HepG2 (cell line): ENCODE data around the gene ST6GALNAC3. TPM values are rescaled to one million over a fixed set of nuclear protein-coding genes. Genes with fewer than 3 reads are reported as not detected.

Experiments
- ATAC-seq: fragments of 200-7000 bp; cut with Tn5 transposase; 3 replicates; pipeline ENCODE4 v1.9.1; 2020; ENCODE audit warnings: mild to moderate bottlenecking, moderate library complexity
- BruUV-seq: library from RNA; stranded (reverse); fragments of 400-500 nt; replicated peaks from 2 replicates; lab custom pipeline; 2021; lab: Mats Ljungman, UMichigan
- CTCF ChIA-PET: fragments of 300-600 bp; formaldehyde crosslinking; extraction: SDS; loops from one replicate; lab custom pipeline; 2021; ENCODE audit warnings: low total read pairs, inconsistent platforms, low intra/inter-chr PET ratio; lab: Yijun Ruan, JAX
- POLR2A ChIA-PET: fragments of 350-600 bp; sonication (Branson Sonifier 250); formaldehyde crosslinking; loops from one replicate; lab custom pipeline; 2020; ENCODE audit warnings: antibody characterized with exemption, inconsistent platforms; lab: Yijun Ruan, JAX
- DNase-seq: peaks from one replicate; pipeline ENCODE4 v3.0.0-alpha.2; 2015; ENCODE audit warnings: low spot score
- FAIRE-seq: peaks from 3 replicates; lab custom pipeline; 2011; peaks lifted over from hg19 to GRCh38; lab: Jason Lieb, UNC
- H2AFZ ChIP-seq: one replicate; pipeline ENCODE4 v1.6.1; 2011; ENCODE audit warnings: low read length, inconsistent platforms
- H3K27ac ChIP-seq: fragments of 300-600 bp; 3 replicates; pipeline ENCODE4 v1.8.0; 2011; ENCODE audit warnings: mixed run types, mild to moderate bottlenecking, mixed read lengths, low read length, inconsistent platforms; ENCODE audit not compliant: insufficient read depth; ENCODE audit errors: extremely low read length
- H3K27me3 ChIP-seq, 2 experiments: fragments of 200-600 bp in 1 of 2; 2 replicates in 1 of 2; 3 replicates in 1 of 2; pipeline versions ENCODE4 v1.6.0 to v1.8.0; 2011; ENCODE audit warnings: low read length in 2 of 2, mild to moderate bottlenecking in 2 of 2, moderate library complexity in 2 of 2, inconsistent platforms in 1 of 2; ENCODE audit not compliant: insufficient read depth in 2 of 2, control insufficient read depth in 1 of 2
- H3K36me3 ChIP-seq, 2 experiments: fragments of 200-600 bp in 1 of 2; replicated peaks in 1 of 2; 2 replicates in 1 of 2; 3 replicates in 1 of 2; pipeline versions ENCODE4 v1.5.1 to v1.8.0; 2011; ENCODE audit warnings: low read length in 2 of 2, inconsistent platforms in 1 of 2; ENCODE audit not compliant: insufficient read depth in 2 of 2, control insufficient read depth in 1 of 2
- H3K4me1 ChIP-seq: 2 replicates; pipeline ENCODE4 v1.5.1; 2012; ENCODE audit warnings: low read length, inconsistent platforms; ENCODE audit not compliant: insufficient read depth
- H3K4me2 ChIP-seq: 2 replicates; pipeline ENCODE4 v1.6.0; 2011; ENCODE audit warnings: low read depth, low read length, inconsistent platforms
- H3K4me3 ChIP-seq, 3 experiments: fragments of 200-600 bp in 1 of 3; sonication (generic), shearing (Covaris generic) in 1 of 3; replicated peaks in 1 of 3; 2 replicates each; pipeline ENCODE4 v1.5.1; 2011 to 2016; ENCODE audit warnings: low read length in 3 of 3, inconsistent platforms in 2 of 3, low read depth in 2 of 3, mild to moderate bottlenecking in 2 of 3, control low read depth in 1 of 3, mixed read lengths in 1 of 3; ENCODE audit not compliant: insufficient read depth in 1 of 3
- H3K79me2 ChIP-seq: one replicate; pipeline ENCODE4 v1.6.1; 2011; ENCODE audit warnings: low read length, inconsistent platforms; ENCODE audit not compliant: insufficient read depth
- H3K9ac ChIP-seq: 2 replicates; pipeline ENCODE4 v1.6.0; 2011; ENCODE audit warnings: mild to moderate bottlenecking, low read depth, low read length, inconsistent platforms; ENCODE audit not compliant: insufficient read depth
- H3K9me3 ChIP-seq: 2 replicates; pipeline ENCODE4 v1.5.1; 2012; ENCODE audit warnings: mild to moderate bottlenecking, low read length
- H4K20me1 ChIP-seq: 2 replicates; pipeline ENCODE4 v1.6.0; 2011; ENCODE audit warnings: inconsistent platforms, mild to moderate bottlenecking, low read length, moderate library complexity; ENCODE audit not compliant: insufficient read depth
- ARID2 ChIP-seq: sonication (generic); formaldehyde crosslinking; IDR thresholded peaks from 2 replicates; pipeline ENCODE4 v1.8.1; 2022; ENCODE audit warnings: mild to moderate bottlenecking, missing genetic modification reagents, borderline replicate concordance
- CCDC6 ChIP-seq: sonication (generic); formaldehyde crosslinking; IDR thresholded peaks from 2 replicates; pipeline ENCODE4 v1.8.1; 2022; ENCODE audit warnings: mild to moderate bottlenecking, missing genetic modification reagents, moderate library complexity
- DMTF1 ChIP-seq: sonication (generic); formaldehyde crosslinking; IDR thresholded peaks from 2 replicates; pipeline ENCODE4 v1.4.0; 2020; ENCODE audit warnings: mild to moderate bottlenecking, missing genetic modification reagents
- GPN1 ChIP-seq: sonication (generic); formaldehyde crosslinking; IDR thresholded peaks from 2 replicates; pipeline ENCODE4 v1.5.1; 2020; ENCODE audit warnings: missing genetic modification reagents, borderline replicate concordance
- GRHL1 ChIP-seq: sonication (generic); formaldehyde crosslinking; conservative IDR thresholded peaks from 2 replicates; pipeline ENCODE4 v1.8.0; 2022; ENCODE audit warnings: missing genetic modification reagents
- MIER3 ChIP-seq: IDR thresholded peaks from 2 replicates; pipeline ENCODE4 v1.6.1; 2016; ENCODE audit warnings: missing compliant biosample characterization, borderline replicate concordance
- PITX1 ChIP-seq: sonication (generic); formaldehyde crosslinking; IDR thresholded peaks from 2 replicates; pipeline ENCODE4 v1.5.1; 2020; ENCODE audit warnings: mild to moderate bottlenecking, missing genetic modification reagents
- SMC3 ChIP-seq: IDR thresholded peaks from 2 replicates; pipeline ENCODE4 v1.6.1; 2011; ENCODE audit warnings: low read length, improper control_type of control experiment
- YY1 ChIP-seq: IDR thresholded peaks from 2 replicates; pipeline ENCODE4 v1.6.1; 2011; ENCODE audit warnings: low read length, low read depth, moderate library complexity, mild to moderate bottlenecking; ENCODE audit not compliant: insufficient read depth, insufficient replicate concordance
- ZNF225 ChIP-seq: sonication (generic); formaldehyde crosslinking; IDR thresholded peaks from 2 replicates; pipeline ENCODE4 v1.4.0; 2020; ENCODE audit warnings: mild to moderate bottlenecking, missing genetic modification reagents
- WGBS: methylation state at CpG from one replicate; pipeline ENCODE4 v1.1.6; 2017; ENCODE audit warnings: low lambda C conversion rate; 5-methylcytosine and 5-hydroxymethylcytosine counted together
- in situ Hi-C: cut with HindIII; loops from 2 replicates; pipeline ENCODE4 v1.10.0; 2017; ENCODE audit warnings: low pct_unique_long_range_greater_than_20kb; ENCODE audit not compliant: extremely low pct_ligation_motif_present
- intact Hi-C: fragments of 100-400 bp; cut with micrococcal nuclease; formaldehyde crosslinking; loops from one replicate; pipeline ENCODE4 v1.10.0; 2022; ENCODE audit not compliant: unreplicated experiment
- polyA plus RNA-seq, 8 experiments: library from polyadenylated mRNA; depleted of rRNA in 3 of 8; stranded (reverse) in 7 of 8; unstranded in 1 of 8; fragments of >200 nt; fragmentation: Illumina TruSeq in 4 of 8; extraction: Trizol in 4 of 8; gene quantifications; 2 replicates each; pipeline versions ENCODE4 v1.2.1 to v1.2.3, GENCODE V29; 2011 to 2016; ENCODE audit warnings: low read depth in 4 of 8, missing spikeins in 1 of 8, mixed read lengths in 1 of 8; ENCODE audit not compliant: insufficient read depth in 1 of 8
- total RNA-seq, 5 experiments: library from RNA; depleted of rRNA; stranded (reverse); fragments of >200 nt; fragmentation: Illumina TruSeq; extraction: Trizol; gene quantifications; 2 replicates each; pipeline ENCODE4 v1.2.3, GENCODE V29; 2016; ENCODE audit warnings: low read depth in 1 of 5
- TF ChIP-seq, protein P1 (sequence below): sonication (generic); formaldehyde crosslinking; IDR thresholded peaks from 2 replicates; pipeline ENCODE4 v1.4.0; 2020; ENCODE audit warnings: missing genetic modification reagents, borderline replicate concordance
- TF ChIP-seq, protein P2 (sequence below): sonication (generic); formaldehyde crosslinking; IDR thresholded peaks from 2 replicates; pipeline ENCODE4 v1.5.0; 2020; ENCODE audit warnings: missing genetic modification reagents
- TF ChIP-seq, protein P3 (sequence below): sonication (generic); formaldehyde crosslinking; IDR thresholded peaks from 2 replicates; pipeline ENCODE4 v1.5.0; 2020; ENCODE audit warnings: mild to moderate bottlenecking, missing genetic modification reagents, borderline replicate concordance

ST6GALNAC3 gene
- total and polyA plus RNA-seq, 2 of the 13 experiments (the other 11 are each of a cell fraction or from before 2014, with no cell fraction given): not detected

GRCh38 chr1:76209238-76209637, 134.7 kb downstream of the ST6GALNAC3 start (continued):
- TF ChIP-seq, protein P1, sequence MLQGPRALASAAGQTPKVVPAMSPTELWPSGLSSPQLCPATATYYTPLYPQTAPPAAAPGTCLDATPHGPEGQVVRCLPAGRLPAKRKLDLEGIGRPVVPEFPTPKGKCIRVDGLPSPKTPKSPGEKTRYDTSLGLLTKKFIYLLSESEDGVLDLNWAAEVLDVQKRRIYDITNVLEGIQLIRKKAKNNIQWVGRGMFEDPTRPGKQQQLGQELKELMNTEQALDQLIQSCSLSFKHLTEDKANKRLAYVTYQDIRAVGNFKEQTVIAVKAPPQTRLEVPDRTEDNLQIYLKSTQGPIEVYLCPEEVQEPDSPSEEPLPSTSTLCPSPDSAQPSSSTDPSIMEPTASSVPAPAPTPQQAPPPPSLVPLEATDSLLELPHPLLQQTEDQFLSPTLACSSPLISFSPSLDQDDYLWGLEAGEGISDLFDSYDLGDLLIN: no peak
- TF ChIP-seq ARID2 (CRISPR knock-in tag) (no peak), ZNF225 (no peak), DMTF1 (CRISPR knock-in tag) (no peak)

GRCh38 chr1:76209648-76210047, 135.1 kb downstream of the ST6GALNAC3 start:
- 3% methylated on average over 3 of the region's 3 CpGs for WGBS
- H3K9me3 ChIP-seq: no peaks in the 10 kb centered on the region
- no peak for TF ChIP-seq PITX1 (CRISPR knock-in tag)
- TF ChIP-seq SMC3: no peak
- TF ChIP-seq, protein P2, sequence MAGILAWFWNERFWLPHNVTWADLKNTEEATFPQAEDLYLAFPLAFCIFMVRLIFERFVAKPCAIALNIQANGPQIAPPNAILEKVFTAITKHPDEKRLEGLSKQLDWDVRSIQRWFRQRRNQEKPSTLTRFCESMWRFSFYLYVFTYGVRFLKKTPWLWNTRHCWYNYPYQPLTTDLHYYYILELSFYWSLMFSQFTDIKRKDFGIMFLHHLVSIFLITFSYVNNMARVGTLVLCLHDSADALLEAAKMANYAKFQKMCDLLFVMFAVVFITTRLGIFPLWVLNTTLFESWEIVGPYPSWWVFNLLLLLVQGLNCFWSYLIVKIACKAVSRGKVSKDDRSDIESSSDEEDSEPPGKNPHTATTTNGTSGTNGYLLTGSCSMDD (CRISPR knock-in tag): no peak
- no peak for TF ChIP-seq YY1
- no peak for TF ChIP-seq GRHL1
- no peak for TF ChIP-seq MIER3 (CRISPR knock-in tag)
- no peak for TF ChIP-seq GPN1 (CRISPR knock-in tag)
- TF ChIP-seq, protein P3, sequence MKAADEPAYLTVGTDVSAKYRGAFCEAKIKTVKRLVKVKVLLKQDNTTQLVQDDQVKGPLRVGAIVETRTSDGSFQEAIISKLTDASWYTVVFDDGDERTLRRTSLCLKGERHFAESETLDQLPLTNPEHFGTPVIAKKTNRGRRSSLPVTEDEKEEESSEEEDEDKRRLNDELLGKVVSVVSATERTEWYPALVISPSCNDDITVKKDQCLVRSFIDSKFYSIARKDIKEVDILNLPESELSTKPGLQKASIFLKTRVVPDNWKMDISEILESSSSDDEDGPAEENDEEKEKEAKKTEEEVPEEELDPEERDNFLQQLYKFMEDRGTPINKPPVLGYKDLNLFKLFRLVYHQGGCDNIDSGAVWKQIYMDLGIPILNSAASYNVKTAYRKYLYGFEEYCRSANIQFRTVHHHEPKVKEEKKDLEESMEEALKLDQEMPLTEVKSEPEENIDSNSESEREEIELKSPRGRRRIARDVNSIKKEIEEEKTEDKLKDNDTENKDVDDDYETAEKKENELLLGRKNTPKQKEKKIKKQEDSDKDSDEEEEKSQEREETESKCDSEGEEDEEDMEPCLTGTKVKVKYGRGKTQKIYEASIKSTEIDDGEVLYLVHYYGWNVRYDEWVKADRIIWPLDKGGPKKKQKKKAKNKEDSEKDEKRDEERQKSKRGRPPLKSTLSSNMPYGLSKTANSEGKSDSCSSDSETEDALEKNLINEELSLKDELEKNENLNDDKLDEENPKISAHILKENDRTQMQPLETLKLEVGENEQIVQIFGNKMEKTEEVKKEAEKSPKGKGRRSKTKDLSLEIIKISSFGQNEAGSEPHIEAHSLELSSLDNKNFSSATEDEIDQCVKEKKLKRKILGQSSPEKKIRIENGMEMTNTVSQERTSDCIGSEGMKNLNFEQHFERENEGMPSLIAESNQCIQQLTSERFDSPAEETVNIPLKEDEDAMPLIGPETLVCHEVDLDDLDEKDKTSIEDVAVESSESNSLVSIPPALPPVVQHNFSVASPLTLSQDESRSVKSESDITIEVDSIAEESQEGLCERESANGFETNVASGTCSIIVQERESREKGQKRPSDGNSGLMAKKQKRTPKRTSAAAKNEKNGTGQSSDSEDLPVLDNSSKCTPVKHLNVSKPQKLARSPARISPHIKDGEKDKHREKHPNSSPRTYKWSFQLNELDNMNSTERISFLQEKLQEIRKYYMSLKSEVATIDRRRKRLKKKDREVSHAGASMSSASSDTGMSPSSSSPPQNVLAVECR (CRISPR knock-in tag): no peak
- TF ChIP-seq CCDC6 (CRISPR knock-in tag): no peak

More at GRCh38 chr1:76209648-76210047, 135.1 kb downstream of the ST6GALNAC3 start:
- no peaks in the 10 kb centered on the region for H3K79me2 ChIP-seq
- CTCF ChIA-PET: no interaction called here
- intact Hi-C loops: no loop called here
- no peak overlapping the region for H3K27ac ChIP-seq
- no peak overlapping the region for H3K4me3 ChIP-seq
- H2AFZ ChIP-seq: no peak overlapping the region
- no peaks in the 10 kb centered on the region for H3K4me1 ChIP-seq
- ATAC-seq (no peak), FAIRE-seq (no peak), DNase-seq (no peak)
- in situ Hi-C loops: no loop called here
- no peaks in the 10 kb centered on the region for H4K20me1 ChIP-seq
- H3K36me3 ChIP-seq: no peaks in the 10 kb centered on the region
- POLR2A ChIA-PET: no interaction called here
- H3K4me2 ChIP-seq: no peak overlapping the region
- no peak overlapping the region for H3K9ac ChIP-seq
- no TSS peak for BruUV-seq
- no peaks in the 10 kb centered on the region for H3K27me3 ChIP-seq
